Natural killer cell (primary cell): Measurements from ENCODE around the gene LNX1. TPM values are rescaled to one million over a fixed set of nuclear protein-coding genes. Genes with fewer than 3 reads are reported as not detected.
"Not testable (repeated sequence)": the region's sequence is repeated elsewhere in the genome, so short reads cannot be mapped to it uniquely, and the experiment has no call there.

Experiments used
- ATAC-seq, 3 donors: fragments of 150-1000 bp in 2 of 3; fragments of 200-7000 bp in 1 of 3; cut with Tn5 transposase; 1 replicate in 1 of 3; 2 replicates in 2 of 3; pipeline ENCODE4 v1.10.0; 2021; ENCODE audit warnings: mild to moderate bottlenecking in 2 of 3, moderate library complexity in 2 of 3
- DNase-seq, 2 donors: peaks; one replicate each; pipeline versions ENCODE4 v3.0.0 to v3.0.0-alpha.2; 2013 to 2021; ENCODE audit warnings: mixed read lengths in 1 of 2
- H3K27ac ChIP-seq: one replicate; pipeline ENCODE4 v1.5.1; 2013; ENCODE audit warnings: mild to moderate bottlenecking, low read length
- H3K27me3 ChIP-seq: one replicate; pipeline ENCODE4 v1.6.1; 2013; ENCODE audit warnings: low read length; ENCODE audit not compliant: control insufficient read depth, insufficient read depth
- H3K36me3 ChIP-seq: one replicate; pipeline ENCODE4 v1.6.1; 2013; ENCODE audit warnings: low read length; ENCODE audit not compliant: control insufficient read depth, insufficient read depth
- H3K4me1 ChIP-seq: one replicate; pipeline ENCODE4 v1.6.1; 2013; ENCODE audit warnings: low read length; ENCODE audit not compliant: control insufficient read depth, insufficient read depth
- H3K4me3 ChIP-seq: one replicate; pipeline ENCODE4 v1.5.1; 2013; ENCODE audit warnings: low read length
- H3K9me3 ChIP-seq: one replicate; pipeline ENCODE4 v1.6.1; 2013; ENCODE audit warnings: low read length; ENCODE audit not compliant: control insufficient read depth, insufficient read depth
- H3K27ac Mint-ChIP-seq, 2 donors: one replicate each; pipeline ENCODE4 v1.8.0; 2022; ENCODE audit warnings: mild to moderate bottlenecking in 2 of 2, mixed read lengths in 2 of 2, moderate library complexity in 1 of 2
- H3K27me3 Mint-ChIP-seq, 2 donors: one replicate each; pipeline ENCODE4 v1.8.0; 2022; ENCODE audit warnings: low read depth in 2 of 2, mixed read lengths in 2 of 2
- H3K36me3 Mint-ChIP-seq: one replicate; pipeline ENCODE4 v1.8.0; 2022; ENCODE audit warnings: mixed read lengths
- H3K4me1 Mint-ChIP-seq, 2 donors: one replicate each; pipeline ENCODE4 v1.8.0; 2022; ENCODE audit warnings: mixed read lengths in 2 of 2
- H3K4me3 Mint-ChIP-seq: one replicate; pipeline ENCODE4 v1.8.0; 2022; ENCODE audit warnings: mild to moderate bottlenecking, moderate library complexity, mixed read lengths
- H3K9me3 Mint-ChIP-seq, 2 donors: one replicate each; pipeline ENCODE4 v1.8.0; 2022; ENCODE audit warnings: mixed read lengths in 2 of 2
- CTCF ChIP-seq: fragments of 200-600 bp; IDR thresholded peaks from one replicate; pipeline ENCODE4 v1.8.0; 2022; ENCODE audit warnings: antibody characterized with exemption
- WGBS: methylation state at CpG from one replicate; pipeline ENCODE4 v1.1.7; 2013; ENCODE audit warnings: missing lambda C conversion rate; ENCODE audit not compliant: insufficient coverage; 5-methylcytosine and 5-hydroxymethylcytosine counted together
- intact Hi-C: fragments of 100-400 bp; cut with micrococcal nuclease; formaldehyde crosslinking; loops from one replicate; pipeline ENCODE4 v1.14.2; 2022
- total RNA-seq, 4 donors: library from RNA; stranded (reverse); fragments of 120-200 nt in 1 of 4; gene quantifications; one replicate each; pipeline versions ENCODE4 v1.2.3 to v1.2.4, GENCODE V29; 2013 to 2022

The LNX1 gene
- total RNA-seq, 3 donors from 2014 or later (not counting 1 experiment from before 2014, with no cell fraction given), result not detected

DNA sequence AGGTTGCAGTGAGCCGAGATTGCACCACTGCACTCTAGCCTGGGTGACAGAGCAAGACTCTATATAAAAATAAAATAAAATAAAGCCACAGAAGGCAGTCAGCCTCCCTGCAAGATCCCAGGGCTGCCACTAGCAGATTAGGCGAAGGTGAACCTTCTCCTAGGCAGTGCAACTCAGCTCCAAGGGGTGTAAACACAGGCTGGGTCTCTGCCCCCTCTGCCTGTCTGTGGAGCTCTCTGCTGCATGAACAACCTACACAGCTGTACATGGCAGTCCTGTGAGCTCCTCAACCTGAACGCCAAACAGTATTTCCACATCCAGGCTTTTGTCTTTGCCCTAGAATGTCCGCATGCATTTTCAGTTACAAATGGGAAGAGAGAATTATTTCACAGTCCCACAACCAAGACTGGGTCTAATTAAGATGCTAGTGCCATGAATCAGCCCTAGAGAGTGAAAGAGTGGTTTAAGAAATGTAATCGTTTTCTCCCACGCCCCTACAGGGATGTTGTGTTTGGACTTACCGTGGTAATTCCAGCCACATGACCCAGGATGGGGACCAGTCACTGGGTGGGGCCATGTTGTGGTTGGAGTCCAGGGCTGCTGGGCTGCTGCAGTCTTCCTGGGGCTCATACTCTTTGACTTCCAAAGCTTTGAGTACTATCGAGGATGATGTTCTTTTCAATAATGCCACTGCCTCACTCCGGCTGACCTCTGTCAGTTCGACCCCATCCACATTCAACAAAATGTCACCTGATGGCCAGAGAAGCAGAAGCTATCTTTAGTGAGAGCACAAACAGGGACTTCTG is 114.9 kb downstream of the LNX1 start:
- 92% methylated on average over 10 of the region's 10 CpGs for WGBS
- no peak for ATAC-seq
- peaks cover 12% of the 10 kb centered on the region for H3K36me3 Mint-ChIP-seq
- H3K4me1 Mint-ChIP-seq, result no peaks in the 10 kb centered on the region
- Histone ChIP-seq H3K27me3 (no peaks in the 10 kb centered on the region), H3K4me3 (no peak overlapping the region), H3K4me1 (no peaks in the 10 kb centered on the region), H3K36me3 (no peaks in the 10 kb centered on the region), H3K9me3 (no peaks in the 10 kb centered on the region), H3K27ac (no peak overlapping the region)
- peaks cover 6 to 9% of the 10 kb centered on the region in 2 donors for H3K9me3 Mint-ChIP-seq
- intact Hi-C loops, result no loop called here
- no peak for TF ChIP-seq CTCF
- no peak overlapping the region for H3K27ac Mint-ChIP-seq
- no peaks in the 10 kb centered on the region for H3K27me3 Mint-ChIP-seq
- DNase-seq, result no peak
- no peak overlapping the region for H3K4me3 Mint-ChIP-seq

DNA sequence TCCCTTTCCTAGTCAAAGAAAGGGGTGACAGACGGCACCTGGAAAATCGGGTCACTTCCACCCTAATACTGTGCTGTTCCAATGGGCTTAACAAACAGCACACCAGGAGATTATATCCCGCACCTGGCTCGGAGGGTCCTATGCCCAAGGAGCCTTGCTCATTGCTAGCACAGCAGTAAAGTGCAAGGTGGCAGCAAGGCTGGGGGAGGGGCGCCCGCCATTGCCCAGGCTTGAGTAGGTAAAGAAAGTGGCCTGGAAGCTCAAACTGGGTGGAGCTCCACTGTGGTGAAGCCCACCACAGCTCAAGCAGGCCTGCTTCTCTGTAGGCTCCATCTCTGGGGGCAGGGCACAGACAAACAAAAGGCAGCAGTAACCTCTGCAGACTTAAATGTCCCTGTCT is 124.7 kb downstream of the LNX1 start:
- H3K4me1 Mint-ChIP-seq, H3K27me3 ChIP-seq, intact Hi-C loops, H3K4me3 ChIP-seq, ATAC-seq, H3K4me3 Mint-ChIP-seq, H3K27ac Mint-ChIP-seq, H3K9me3 ChIP-seq, H3K27me3 Mint-ChIP-seq, DNase-seq, H3K27ac ChIP-seq, H3K4me1 ChIP-seq: not testable (repeated sequence)
- Mint-ChIP-seq H3K9me3 (peaks cover 5 to 12% of the 10 kb centered on the region in 2 donors), H3K36me3 (peaks cover 22% of the 10 kb centered on the region)
- H3K36me3 ChIP-seq, result peaks cover 14% of the 10 kb centered on the region
- WGBS, result 96% methylated on average over 6 of the region's 6 CpGs

DNA sequence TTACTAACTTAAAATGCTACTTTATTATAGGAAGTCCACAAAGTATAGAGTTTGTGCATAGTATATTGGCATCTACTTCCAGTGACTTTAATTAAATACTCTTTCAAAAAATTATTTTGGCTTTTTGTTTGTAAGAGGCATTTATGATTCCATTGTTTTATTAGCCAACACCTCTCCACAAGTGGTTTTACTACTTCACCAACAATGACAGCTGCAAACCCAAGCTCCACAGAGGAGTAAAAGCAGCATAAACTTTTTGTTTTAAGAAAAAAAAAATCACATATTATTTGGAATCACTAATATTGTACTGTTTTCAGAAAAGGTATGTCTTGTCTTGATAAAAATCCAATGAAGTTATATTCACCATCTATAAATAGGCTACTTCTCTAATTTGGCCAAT is 125.4 kb downstream of the LNX1 start:
- DNase-seq (no peak), ATAC-seq (no peak)
- H3K27ac ChIP-seq, result no peak overlapping the region
- no peaks in the 10 kb centered on the region for H3K27me3 ChIP-seq
- TF ChIP-seq CTCF, result no peak
- no peak overlapping the region for H3K4me3 Mint-ChIP-seq
- H3K4me1 Mint-ChIP-seq, result no peaks in the 10 kb centered on the region
- no peaks in the 10 kb centered on the region for H3K27me3 Mint-ChIP-seq
- no peak overlapping the region for H3K27ac Mint-ChIP-seq
- peaks cover 5 to 12% of the 10 kb centered on the region in 2 donors for H3K9me3 Mint-ChIP-seq
- H3K4me3 ChIP-seq, result no peak overlapping the region
- H3K9me3 ChIP-seq, result peaks cover 4% of the 10 kb centered on the region
- H3K36me3 Mint-ChIP-seq, result peaks cover 22% of the 10 kb centered on the region
- intact Hi-C loops, result no loop called here
- no peaks in the 10 kb centered on the region for H3K4me1 ChIP-seq
- H3K36me3 ChIP-seq, result peaks cover 20% of the 10 kb centered on the region

- Mint-ChIP-seq H3K27me3 (no peaks in the 10 kb centered on the region), H3K4me3 (no peak overlapping the region), H3K4me1 (no peaks in the 10 kb centered on the region), H3K36me3 (peaks cover 22% of the 10 kb centered on the region), H3K27ac (no peak overlapping the region), H3K9me3 (peaks cover 5 to 12% of the 10 kb centered on the region in 2 donors)
- Histone ChIP-seq H3K27ac (no peak overlapping the region), H3K4me3 (no peak overlapping the region), H3K36me3 (peaks cover 22% of the 10 kb centered on the region), H3K27me3 (no peaks in the 10 kb centered on the region), H3K4me1 (no peaks in the 10 kb centered on the region), H3K9me3 (peaks cover 4% of the 10 kb centered on the region)
- no peak for ATAC-seq
- no peak for DNase-seq
- TF ChIP-seq CTCF, result no peak
- WGBS, result 97% methylated on average over 2 of the region's 2 CpGs
- intact Hi-C loops, result no loop called here
Observed at GRCh38 chr4:53465281-53465680, 126.0 kb downstream of the LNX1 start.
